Pancreas (tissue), 10 donors: ENCODE data around the gene TBX2. TPM values are rescaled to one million over a fixed set of nuclear protein-coding genes. Genes with fewer than 3 reads are reported as not detected.

Experiments used
- ATAC-seq, 4 donors: fragments of 200-7000 bp; cut with Tn5 transposase; one replicate each; pipeline versions ENCODE4 v1.8.0 to v1.9.1; 2020; ENCODE audit warnings: mild to moderate bottlenecking in 4 of 4, moderate library complexity in 4 of 4
- DNase-seq, 6 donors: peaks; one replicate each; pipeline ENCODE4 v3.0.0-alpha.2; 2020
- FAIRE-seq: peaks from 2 replicates; lab custom pipeline; 2012; peaks lifted over from hg19 to GRCh38; lab: Jason Lieb, UNC
- H3K27ac ChIP-seq, 4 donors: fragments of 200-600 bp; sonication (generic); 1 replicate in 3 of 4; 2 replicates in 1 of 4; pipeline versions ENCODE4 v1.5.0 to v1.8.0; 2020
- H3K27me3 ChIP-seq, 4 donors: fragments of 200-600 bp; one replicate each; pipeline ENCODE4 v1.8.0; 2021
- H3K36me3 ChIP-seq, 3 donors: fragments of 200-600 bp; sonication (generic) in 1 of 3; one replicate each; pipeline versions ENCODE4 v1.5.0 to v1.8.0; 2020 to 2021
- H3K4me1 ChIP-seq, 3 donors: fragments of 200-600 bp; one replicate each; pipeline ENCODE4 v1.8.0; 2021
- H3K4me3 ChIP-seq, 4 donors: fragments of 200-600 bp; sonication (generic) in 2 of 4; one replicate each; pipeline versions ENCODE4 v1.5.0 to v1.8.0; 2020 to 2021
- H3K9me3 ChIP-seq, 4 donors: fragments of 200-600 bp; one replicate each; pipeline ENCODE4 v1.8.0; 2021
- WGBS, 2 donors: extraction: QIAGEN DNeasy Blood & Tissue Kit; methylation state at CpG; one replicate each; pipeline ENCODE4 v1.1.7; 2013; 5-methylcytosine and 5-hydroxymethylcytosine counted together
- intact Hi-C, 3 donors: fragments of 100-400 bp; cut with DNase I; formaldehyde crosslinking; loops; one replicate each; pipeline versions ENCODE4 v1.11.1 to v1.14.2; 2022
- polyA plus RNA-seq, 2 donors: library from polyadenylated mRNA; stranded (reverse); fragments of 200-250 nt; gene quantifications; one replicate each; pipeline ENCODE4 v1.2.3, GENCODE V29; 2013
- total RNA-seq, 6 donors: library from RNA; stranded (reverse); fragmentation: NEBNext Ultra II Directional in 4 of 6; extraction: Animal tissue kit (Norgen Biotek cat#: 25700) in 4 of 6; gene quantifications; one replicate each; pipeline versions ENCODE4 v1.2.1 to v1.2.4, GENCODE V29; 2021 to 2023
- TF ChIP-seq, protein P1 (sequence below), 4 donors: fragments of 200-600 bp; sonication (generic) in 3 of 4; IDR thresholded peaks; one replicate each; pipeline versions ENCODE4 v1.5.0 to v1.8.0; 2021; ENCODE audit warnings: antibody characterized with exemption in 4 of 4
- donor health status: healthy with polysubstance abuse.
- donor health status: DM: no; HTN: no; CAD: no; lungs with moderate emphysema.
- donor health status: DM: no; HTN: no; CAD: no.
- donor health status: control.
- donor health status: control.
- donor health status: Bipolar disorder and iron deficiency.
- donor health status: DM: yes; HTN: yes; CAD: no.
- donor health status: DM: no; HTN: no; CAD: no.
- donor health status: DM: no; HTN: no; CAD: no.
- donor health status: DM: yes; HTN: yes; CAD: no.

Gene TBX2
- total and polyA plus RNA-seq, 8 donors: 1.2 to 12.1 (median 2.7) TPM

DNA sequence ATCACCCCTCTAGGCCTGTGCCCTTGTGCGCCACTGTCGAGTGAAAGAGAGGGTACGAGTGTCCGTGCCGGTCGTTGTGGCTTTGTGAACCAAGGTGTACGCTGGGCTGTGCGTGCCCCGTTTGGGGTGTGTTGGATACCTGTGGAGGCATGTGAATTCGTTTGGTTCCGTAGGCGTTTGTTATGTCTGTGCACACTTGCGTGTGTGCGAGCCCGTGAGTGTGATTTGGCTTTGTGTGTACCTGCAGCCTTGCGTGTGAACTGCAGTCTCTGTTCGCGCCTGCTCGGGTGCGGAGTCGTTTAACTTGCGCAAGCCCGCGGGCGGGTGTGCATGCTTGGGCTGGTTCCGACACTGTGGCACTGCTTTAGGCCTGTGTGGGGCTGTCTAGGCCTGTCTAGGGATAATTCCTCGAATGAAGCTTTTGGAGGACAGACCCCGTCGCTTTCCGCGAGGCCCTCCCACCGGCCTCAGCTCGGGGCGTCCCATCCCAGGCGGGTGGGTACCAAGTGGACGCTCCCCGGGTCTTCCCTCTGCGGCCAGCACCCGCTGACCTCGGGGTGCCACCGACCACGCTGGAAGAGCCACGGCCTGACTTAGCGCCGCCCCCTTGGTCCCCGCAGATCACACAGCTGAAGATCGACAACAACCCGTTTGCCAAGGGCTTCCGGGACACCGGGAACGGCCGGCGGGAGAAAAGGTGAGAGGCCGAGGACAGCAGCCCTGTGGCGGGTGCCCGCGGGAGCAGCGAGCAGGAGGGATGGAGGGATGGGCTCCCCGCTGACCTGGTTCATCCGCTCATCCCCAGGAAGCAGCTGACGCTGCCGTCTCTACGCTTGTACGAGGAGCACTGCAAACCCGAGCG lies 4.4 kb downstream of the TBX2 start:
- intact Hi-C loops: no loop called here
- 9 to 13% methylated on average over 66 of the region's 66 CpGs for WGBS, 2 donors
- TF ChIP-seq, protein P1, sequence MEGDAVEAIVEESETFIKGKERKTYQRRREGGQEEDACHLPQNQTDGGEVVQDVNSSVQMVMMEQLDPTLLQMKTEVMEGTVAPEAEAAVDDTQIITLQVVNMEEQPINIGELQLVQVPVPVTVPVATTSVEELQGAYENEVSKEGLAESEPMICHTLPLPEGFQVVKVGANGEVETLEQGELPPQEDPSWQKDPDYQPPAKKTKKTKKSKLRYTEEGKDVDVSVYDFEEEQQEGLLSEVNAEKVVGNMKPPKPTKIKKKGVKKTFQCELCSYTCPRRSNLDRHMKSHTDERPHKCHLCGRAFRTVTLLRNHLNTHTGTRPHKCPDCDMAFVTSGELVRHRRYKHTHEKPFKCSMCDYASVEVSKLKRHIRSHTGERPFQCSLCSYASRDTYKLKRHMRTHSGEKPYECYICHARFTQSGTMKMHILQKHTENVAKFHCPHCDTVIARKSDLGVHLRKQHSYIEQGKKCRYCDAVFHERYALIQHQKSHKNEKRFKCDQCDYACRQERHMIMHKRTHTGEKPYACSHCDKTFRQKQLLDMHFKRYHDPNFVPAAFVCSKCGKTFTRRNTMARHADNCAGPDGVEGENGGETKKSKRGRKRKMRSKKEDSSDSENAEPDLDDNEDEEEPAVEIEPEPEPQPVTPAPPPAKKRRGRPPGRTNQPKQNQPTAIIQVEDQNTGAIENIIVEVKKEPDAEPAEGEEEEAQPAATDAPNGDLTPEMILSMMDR (IDR thresholded peaks at IDR 0.05): no peak
- FAIRE-seq (no peak), ATAC-seq (no peak), DNase-seq (peak in 3 of 6 donors; percentile 18 to 77 (median 66))
- H3K4me3 ChIP-seq: peak overlapping the region in 2 of 4 donors; percentile 6 to 11
- peaks cover 0 to 13% (median 6%) of the 10 kb centered on the region in 3 donors for H3K4me1 ChIP-seq
- peak overlapping the region in 1 of 4 donors; percentile 15 for H3K27ac ChIP-seq
- no peaks in the 10 kb centered on the region for H3K36me3 ChIP-seq
- peaks cover 0 to 38% (median 8%) of the 10 kb centered on the region in 4 donors for H3K27me3 ChIP-seq
- no peaks in the 10 kb centered on the region for H3K9me3 ChIP-seq

- Histone ChIP-seq H3K27ac (no peak overlapping the region), H3K36me3 (no peaks in the 10 kb centered on the region), H3K9me3 (no peaks in the 10 kb centered on the region), H3K27me3 (peaks cover 0 to 39% (median 8%) of the 10 kb centered on the region in 4 donors), H3K4me3 (peak overlapping the region in 2 of 4 donors; percentile 6 to 11), H3K4me1 (peaks cover 0 to 7% (median 6%) of the 10 kb centered on the region in 3 donors)
- WGBS, 2 donors: 6 to 7% methylated on average over 26 to 27 of the region's 27 CpGs
- DNase-seq: peak in 1 of 6 donors; percentile 15
- ATAC-seq: no peak
- TF ChIP-seq, protein P1 (IDR thresholded peaks at IDR 0.05): no peak
- intact Hi-C loops: no loop called here
- FAIRE-seq: no peak
These were observed 4.9 kb downstream of the TBX2 start for GRCh38 chr17:61404663-61404912.

GRCh38 chr17:61404913-61405685 lies 5.5 kb downstream of the TBX2 start:
- intact Hi-C loops: no loop called here
- no peak overlapping the region for H3K27ac ChIP-seq
- ATAC-seq (no peak), FAIRE-seq (no peak), DNase-seq (peak in 2 of 6 donors; percentile 60 to 72)
- H3K4me3 ChIP-seq: peak overlapping the region in 1 of 4 donors; percentile 11
- 14 to 15% methylated on average over 66 to 71 of the region's 71 CpGs for WGBS, 2 donors
- H3K4me1 ChIP-seq: peaks cover 0 to 10% (median 6%) of the 10 kb centered on the region in 3 donors
- no peaks in the 10 kb centered on the region for H3K36me3 ChIP-seq
- TF ChIP-seq, protein P1 (IDR thresholded peaks at IDR 0.05): no peak
- no peaks in the 10 kb centered on the region for H3K9me3 ChIP-seq
- H3K27me3 ChIP-seq: peaks cover 0 to 42% (median 8%) of the 10 kb centered on the region in 4 donors

DNA sequence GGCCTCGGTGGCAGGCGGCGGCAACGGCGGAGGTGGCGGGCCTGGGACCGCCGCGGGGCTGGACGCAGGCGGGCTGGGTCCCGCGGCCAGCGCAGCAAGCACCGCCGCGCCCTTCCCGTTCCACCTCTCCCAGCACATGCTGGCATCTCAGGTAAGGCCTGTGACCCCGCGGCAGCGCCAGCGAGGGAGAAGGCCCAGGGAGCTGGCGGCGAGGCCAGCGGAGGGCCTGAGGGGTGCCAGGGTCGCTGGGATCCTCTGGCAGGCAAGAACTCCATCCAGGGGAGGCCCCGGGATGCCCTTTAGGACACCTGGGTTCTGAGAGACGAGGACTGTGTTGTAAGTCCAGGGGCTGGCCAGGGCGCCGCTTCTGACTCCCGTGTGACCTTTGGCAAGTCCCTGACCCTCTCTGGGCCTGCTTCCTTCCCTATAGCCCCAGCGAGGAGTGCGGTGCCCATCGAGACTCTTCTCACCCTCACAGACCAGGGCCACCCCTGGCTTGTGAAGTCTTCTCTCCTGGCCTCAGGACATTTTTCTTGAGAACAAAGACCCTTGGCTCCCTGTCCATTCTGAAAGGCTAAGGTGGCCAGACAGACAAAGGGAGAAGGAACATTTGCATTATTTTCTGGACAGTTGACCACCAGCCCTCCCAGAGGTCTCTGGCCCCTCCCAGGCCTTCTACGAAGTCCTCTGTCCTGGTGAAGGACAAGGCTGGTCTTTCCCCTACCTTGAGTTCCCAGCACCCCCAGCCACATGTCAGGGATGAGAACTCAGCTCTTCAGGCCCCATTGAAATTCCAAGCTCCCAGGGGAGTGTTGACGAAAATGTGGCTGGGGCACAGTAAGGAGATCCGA lies 6.3 kb downstream of the TBX2 start:
- intact Hi-C loops: no loop called here
- H3K4me1 ChIP-seq: peaks cover 0 to 9% (median under 1%) of the 10 kb centered on the region in 3 donors
- H3K9me3 ChIP-seq: no peaks in the 10 kb centered on the region
- ATAC-seq (no peak), FAIRE-seq (no peak), DNase-seq (peak in 3 of 6 donors; percentile 21 to 70 (median 58))
- WGBS, 2 donors: 57 to 60% methylated on average over 37 of the region's 37 CpGs
- peak overlapping the region in 1 of 4 donors; percentile 11 for H3K4me3 ChIP-seq
- H3K27me3 ChIP-seq: peaks cover 0 to 42% (median 10%) of the 10 kb centered on the region in 4 donors
- no peaks in the 10 kb centered on the region for H3K36me3 ChIP-seq
- TF ChIP-seq, protein P1 (IDR thresholded peaks at IDR 0.05): no peak
- peak overlapping the region in 1 of 4 donors; percentile 3 for H3K27ac ChIP-seq
